MV-4-11 (cell line): Measurements from ENCODE around the gene DOK1.

Source experiments
- DNase-seq: peaks from one replicate; lab custom pipeline; 2025; lab: John Stamatoyannopoulos, UW

Gene DOK1

GRCh38 chr2:74553892-74554819 lies at the start of gene DOK1, which contains the start of gene LOXL3:
Gene DOK1, plus strand, starts transcription at chr2:74554720. Its CDS starts 35 bp downstream, at chr2:74554755.
Gene LOXL3, minus strand, starts transcription at chr2:74553942. Its CDS starts 1,308 bp downstream, at chr2:74552634.
- peak; percentile 66 for DNase-seq

- DNase-seq = no peak
Measured at GRCh38 chr2:74505448-74506246, 48.9 kb upstream of the DOK1 start.

- DNase-seq = peak; percentile 96
Measured at GRCh38 chr2:74507145-74507925, 47.2 kb upstream of the DOK1 start, which contains the start of gene PCGF1. Gene PCGF1, minus strand, starts transcription at chr2:74507695. Its CDS starts 27 bp downstream, at chr2:74507668.

GRCh38 chr2:74507926-74508520 lies 46.5 kb upstream of the DOK1 start:
- no peak for DNase-seq

- DNase-seq = no peak
Measured at GRCh38 chr2:74510272-74510671, 44.2 kb upstream of the DOK1 start.

- peak; percentile 50 for DNase-seq
Measured at GRCh38 chr2:74511104-74511989, 43.2 kb upstream of the DOK1 start.

- DNase-seq = no peak
Measured at GRCh38 chr2:74512744-74513604, 41.5 kb upstream of the DOK1 start.

- no peak for DNase-seq
Measured at GRCh38 chr2:74513605-74514367, 40.7 kb upstream of the DOK1 start.

- DNase-seq = no peak
Measured at GRCh38 chr2:74514368-74515270, 39.9 kb upstream of the DOK1 start, which contains the start of gene TLX2. Gene TLX2, plus strand, starts transcription at chr2:74514450. Its CDS starts 357 bp downstream, at chr2:74514807.

GRCh38 chr2:74515271-74515980 lies 39.1 kb upstream of the DOK1 start:
- DNase-seq = no peak

- no peak for DNase-seq
Measured at GRCh38 chr2:74515981-74516633, 38.4 kb upstream of the DOK1 start.

- DNase-seq = no peak
Measured at GRCh38 chr2:74516650-74517049, 37.9 kb upstream of the DOK1 start.

GRCh38 chr2:74522516-74522915 lies 32.0 kb upstream of the DOK1 start:
- no peak for DNase-seq

GRCh38 chr2:74524005-74524404 lies 30.5 kb upstream of the DOK1 start:
- no peak for DNase-seq

GRCh38 chr2:74524955-74525716 lies 29.4 kb upstream of the DOK1 start:
- DNase-seq = no peak
